Activated CD4-positive, alpha-beta T cell treated with anti-CD3 and anti-CD28 coated beads, Interleukin-2, Interleukin-4, amounts not matched to agents 100 ng/mL and 50 ng/mL, durations not matched to agents 16 hours and 8 hours (primary cell): ENCODE data around the gene ARHGEF7.

Source experiments
- DNase-seq: peaks from one replicate; pipeline ENCODE4 v3.0.0-alpha.2; 2020; ENCODE audit warnings: low spot score

The ARHGEF7 gene

GRCh38 chr13:111110054-111110453 is 5.1 kb upstream of the ARHGEF7 start:
- DNase-seq = no peak

- DNase-seq = no peak
Observed at GRCh38 chr13:111111376-111111937, 3.7 kb upstream of the ARHGEF7 start.

- no peak for DNase-seq
Observed at GRCh38 chr13:111112196-111112595, 2.9 kb upstream of the ARHGEF7 start.

- DNase-seq = no peak
Observed at GRCh38 chr13:111114362-111115060, 599 bp upstream of the ARHGEF7 start.

GRCh38 chr13:111115965-111116521 is 933 bp downstream of the ARHGEF7 start:
- DNase-seq = no peak

GRCh38 chr13:111116856-111117255 is 1.7 kb downstream of the ARHGEF7 start:
- no peak for DNase-seq

GRCh38 chr13:111117289-111117688 is 2.2 kb downstream of the ARHGEF7 start:
- DNase-seq = no peak

GRCh38 chr13:111117961-111118360 is 2.9 kb downstream of the ARHGEF7 start:
- no peak for DNase-seq

- DNase-seq = no peak
Observed at GRCh38 chr13:111118898-111119607, 3.9 kb downstream of the ARHGEF7 start.

GRCh38 chr13:111119966-111120365 is 4.9 kb downstream of the ARHGEF7 start:
- DNase-seq = no peak

GRCh38 chr13:111120422-111120821 is 5.3 kb downstream of the ARHGEF7 start:
- DNase-seq = no peak

GRCh38 chr13:111120913-111121312 is 5.8 kb downstream of the ARHGEF7 start:
- no peak for DNase-seq

GRCh38 chr13:111121506-111121905 is 6.4 kb downstream of the ARHGEF7 start:
- no peak for DNase-seq

GRCh38 chr13:111122056-111122455 is 6.9 kb downstream of the ARHGEF7 start:
- no peak for DNase-seq

- DNase-seq = no peak
Observed at GRCh38 chr13:111122631-111123030, 7.5 kb downstream of the ARHGEF7 start.

GRCh38 chr13:111123221-111123620 is 8.1 kb downstream of the ARHGEF7 start:
- DNase-seq = no peak

- no peak for DNase-seq
Observed at GRCh38 chr13:111123649-111124048, 8.5 kb downstream of the ARHGEF7 start.

- DNase-seq = no peak
Observed at GRCh38 chr13:111126509-111126908, 11.4 kb downstream of the ARHGEF7 start.

- no peak for DNase-seq
Observed at GRCh38 chr13:111129465-111130115, 14.5 kb downstream of the ARHGEF7 start.

- DNase-seq = no peak
Observed at GRCh38 chr13:111130116-111130508, 15.0 kb downstream of the ARHGEF7 start.

GRCh38 chr13:111131048-111131447 is 15.9 kb downstream of the ARHGEF7 start:
- no peak for DNase-seq

- no peak for DNase-seq
Observed at GRCh38 chr13:111131611-111132010, 16.5 kb downstream of the ARHGEF7 start.

GRCh38 chr13:111132948-111133347 is 17.8 kb downstream of the ARHGEF7 start:
- no peak for DNase-seq
